RWPE1 (cell line): Measurements from ENCODE around the gene SLC2A11.

ENCODE experiments used
- CTCF ChIA-PET: fragments of 350-600 bp; sonication (Branson Sonifier 250); formaldehyde crosslinking; extraction: SDS; loops from one replicate; lab custom pipeline; 2021; lab: Yijun Ruan, JAX
- POLR2A ChIA-PET: fragments of 400-600 bp; formaldehyde crosslinking; extraction: SDS; loops from one replicate; lab custom pipeline; 2020; ENCODE audit warnings: antibody characterized with exemption; ENCODE audit not compliant: low non-redundant PET; lab: Yijun Ruan, JAX
- DNase-seq: peaks from one replicate; pipeline ENCODE4 v3.0.0; 2012; ENCODE audit warnings: low spot score
- H3K27ac ChIP-seq: fragments of 450-650 bp; 2 replicates; pipeline ENCODE4 v1.5.1; 2017
- CTCF ChIP-seq: fragments of 450-650 bp; conservative IDR thresholded peaks from 2 replicates; pipeline ENCODE4 v1.5.1; 2017; ENCODE audit warnings: low read depth, mild to moderate bottlenecking

The SLC2A11 gene

GRCh38 chr22:23883658-23884057, 26.0 kb downstream of the SLC2A11 start:
- CTCF ChIA-PET: no interaction called here
- POLR2A ChIA-PET: no interaction called here
- DNase-seq: no peak
- no peak for TF ChIP-seq CTCF
- no peak overlapping the region for H3K27ac ChIP-seq

- TF ChIP-seq CTCF: no peak
Observed at GRCh38 chr22:23884140-23884539, 26.5 kb downstream of the SLC2A11 start.

GRCh38 chr22:23888615-23889401, 31.1 kb downstream of the SLC2A11 start:
- CTCF ChIA-PET: interaction anchor here (0.6 to 1.1 kb wide), 3 partner anchors 31 to 359 kb away, joined by 3 to 9 read pairs (median 8); partner anchors contain the start of gene SLC2A11
- no peak for DNase-seq
- POLR2A ChIA-PET: no interaction called here
- TF ChIP-seq CTCF: peak; percentile 22; the same call in 1 of the 2 replicates
- H3K27ac ChIP-seq: peak overlapping the region; percentile 71

More at GRCh38 chr22:23884140-23884539, 26.5 kb downstream of the SLC2A11 start:
- DNase-seq: no peak
- H3K27ac ChIP-seq: no peak overlapping the region
- POLR2A ChIA-PET: no interaction called here
- CTCF ChIA-PET: no interaction called here

GRCh38 chr22:23889620-23890019, 31.9 kb downstream of the SLC2A11 start:
- POLR2A ChIA-PET: no interaction called here
- CTCF ChIA-PET: no interaction called here
- DNase-seq: no peak
- peak overlapping the region; percentile 71; the same call in 1 of the 2 replicates for H3K27ac ChIP-seq
- TF ChIP-seq CTCF: no peak

- ChIA-PET CTCF (no interaction called here), POLR2A (no interaction called here)
- DNase-seq: no peak
- no peak overlapping the region for H3K27ac ChIP-seq
- no peak for TF ChIP-seq CTCF
Observed at GRCh38 chr22:23891726-23892125, 34.1 kb downstream of the SLC2A11 start.

GRCh38 chr22:23892130-23892529, 34.5 kb downstream of the SLC2A11 start:
- no peak for TF ChIP-seq CTCF
- POLR2A ChIA-PET: no interaction called here
- CTCF ChIA-PET: no interaction called here
- H3K27ac ChIP-seq: no peak overlapping the region
- DNase-seq: no peak
